ENCODE results near the gene OR5AR1.
"Not testable (repeated sequence)": the region's sequence is repeated elsewhere in the genome, so short reads cannot be mapped to it uniquely, and the experiment has no call there.

OR5AR1 gene

DNA sequence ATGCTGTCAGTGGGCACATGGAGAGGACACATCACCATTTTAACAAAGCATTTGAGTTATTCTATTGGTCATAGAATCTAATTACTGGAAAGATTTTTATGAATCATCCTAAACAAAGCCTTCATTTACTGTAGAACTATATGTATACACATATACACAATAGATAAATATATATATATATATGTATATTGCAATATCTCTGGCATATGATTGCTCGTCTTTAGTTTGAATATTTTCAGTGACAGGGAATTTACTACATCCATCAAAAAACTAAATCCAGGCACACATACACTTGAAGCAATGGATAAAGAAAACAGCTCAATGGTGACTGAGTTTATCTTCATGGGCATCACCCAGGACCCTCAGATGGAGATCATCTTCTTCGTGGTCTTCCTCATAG is at the start of gene OR5AR1:
Gene OR5AR1, plus strand, starts transcription at position 301 of the 400 bp plus-strand sequence. Its CDS starts 0 bp downstream, at position 301.
- no peak for DNase-seq

DNA sequence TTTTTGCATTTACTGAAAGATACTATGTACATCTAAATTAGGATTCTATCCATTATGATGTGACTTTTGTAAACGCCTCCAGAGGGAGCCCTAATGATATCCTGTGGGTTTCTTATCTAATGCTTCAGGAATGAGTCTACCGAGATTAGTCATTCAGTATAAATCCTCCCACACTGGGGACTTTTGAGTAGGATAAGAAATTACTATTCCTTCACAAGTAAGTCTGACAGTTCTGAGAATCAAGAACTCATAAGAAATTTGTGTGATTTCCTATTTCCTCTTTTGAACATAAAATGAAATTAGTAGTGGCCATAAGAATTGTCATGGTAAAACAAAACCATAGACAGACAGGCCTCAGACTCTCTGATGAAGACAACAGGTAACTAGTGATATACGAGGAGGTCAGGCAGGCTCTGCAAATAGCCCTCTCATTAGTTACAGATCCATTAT is 38.8 kb upstream of the OR5AR1 start:
- DNase-seq, result no peak

DNA sequence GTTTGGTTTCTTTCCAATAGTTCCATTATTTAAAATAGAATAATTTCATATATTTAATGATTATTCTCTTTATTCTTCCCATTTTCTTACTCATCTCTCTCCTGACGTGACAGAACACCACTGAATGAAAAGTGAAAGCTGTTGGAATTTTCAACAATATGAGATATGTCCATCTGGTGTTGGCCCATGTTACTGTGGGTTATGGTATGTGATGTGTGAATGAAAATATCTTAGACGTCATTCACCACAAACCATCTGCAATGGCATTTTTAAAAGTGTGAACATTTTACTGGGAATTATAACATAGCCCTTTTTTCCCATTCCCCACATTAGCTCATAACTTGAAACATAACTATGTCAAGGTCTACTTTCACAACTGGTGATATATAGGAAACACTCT is 37.5 kb upstream of the OR5AR1 start:
- no peak for DNase-seq

DNA sequence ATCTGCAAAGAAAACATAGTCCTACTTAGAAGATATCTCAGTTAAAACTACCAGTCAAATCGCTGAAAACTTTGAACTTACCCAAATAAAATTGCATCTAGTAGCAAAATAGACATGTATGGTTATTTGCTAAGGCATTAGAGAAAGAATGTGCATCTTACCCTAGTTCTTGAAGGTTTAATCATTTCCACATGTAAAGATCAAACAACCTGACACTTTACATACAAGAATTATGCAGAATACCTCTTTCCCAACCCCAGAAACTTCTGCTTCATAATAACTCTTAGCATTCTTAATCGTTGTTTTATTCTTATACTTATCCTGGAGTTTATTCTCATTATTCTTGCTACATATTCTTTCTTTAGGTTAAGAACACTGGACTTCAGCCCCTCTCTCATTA is 31.2 kb upstream of the OR5AR1 start:
- no peak for DNase-seq

DNA sequence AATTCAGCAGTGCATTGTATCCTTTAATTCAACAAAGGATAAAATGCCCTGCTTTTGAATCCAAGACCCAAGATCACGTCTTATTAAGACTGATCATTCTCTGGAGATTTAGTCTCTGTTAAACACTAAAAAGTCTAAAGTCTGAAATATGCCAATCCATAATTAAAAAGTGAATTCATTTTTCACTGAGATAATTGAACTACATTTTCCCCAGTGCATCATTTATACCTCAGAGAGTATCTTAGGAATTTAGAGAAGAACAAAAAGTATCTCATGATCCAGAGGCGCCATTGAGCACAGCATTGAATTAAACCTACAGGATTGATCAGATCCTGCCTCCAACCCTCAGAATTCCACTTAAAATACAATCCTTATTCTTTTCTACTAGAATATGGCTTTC is 26.6 kb upstream of the OR5AR1 start:
- DNase-seq, result no peak

DNA sequence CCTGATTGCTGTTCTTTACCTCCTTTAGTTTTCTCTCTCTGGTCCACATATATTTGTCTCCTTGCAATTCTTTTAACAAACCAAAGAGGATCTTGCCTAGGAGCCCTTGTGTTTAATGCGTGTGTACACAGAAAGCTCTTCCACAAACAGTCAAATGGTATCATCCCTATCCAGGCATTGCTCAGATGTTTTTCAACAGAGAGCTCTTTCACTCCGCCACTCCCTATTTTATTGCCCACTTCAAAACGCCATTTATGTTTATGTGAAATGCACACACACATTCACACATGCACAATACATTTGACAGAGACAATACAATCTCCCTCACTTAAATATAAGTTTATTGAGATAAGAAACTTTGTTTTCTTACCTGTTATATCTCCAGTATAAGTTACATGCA is 26.0 kb upstream of the OR5AR1 start:
- no peak for DNase-seq

DNA sequence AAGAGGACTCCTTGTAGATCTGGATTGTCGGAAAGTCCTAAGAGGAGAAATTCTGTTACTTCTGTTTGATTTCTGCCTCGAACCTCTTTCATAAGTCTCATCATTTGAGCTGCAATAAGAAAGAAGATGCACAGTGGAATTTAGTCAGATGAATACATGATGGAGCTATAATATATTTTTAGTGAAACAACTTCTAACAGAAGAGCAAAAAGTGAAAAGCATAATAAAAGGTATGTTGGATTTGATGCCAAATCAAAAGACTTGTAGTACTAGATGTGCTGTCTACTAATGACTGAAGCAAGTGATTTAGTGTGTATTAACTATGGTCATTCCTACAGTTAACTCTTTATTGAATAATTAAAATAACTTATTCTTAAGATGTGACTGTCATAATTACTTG is 21.1 kb upstream of the OR5AR1 start, which contains the start of gene OR5AP2:
Gene OR5AP2, minus strand, starts transcription at position 101 of the 400 bp plus-strand sequence. Its CDS starts 0 bp downstream, at position 101.
- no peak for DNase-seq

DNA sequence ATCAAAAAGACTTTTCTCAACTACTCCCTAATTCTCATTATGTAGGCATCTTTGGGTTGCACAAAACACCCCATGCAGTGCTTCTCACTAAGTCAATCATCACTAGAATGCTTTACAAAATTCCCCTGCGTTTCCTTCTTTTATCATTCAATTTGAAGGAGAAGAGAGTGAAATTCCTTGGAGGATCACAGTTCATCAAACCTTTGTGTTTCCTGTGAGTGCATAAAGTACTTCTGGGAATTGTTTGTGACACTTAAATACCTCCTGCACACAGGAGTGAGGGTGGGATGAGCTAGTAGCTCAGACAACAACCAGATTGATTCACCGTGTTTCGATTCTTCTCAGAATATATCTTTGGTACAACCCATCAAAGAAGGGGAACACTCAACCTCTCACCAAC is 3.7 kb upstream of the OR5AR1 start:
- no peak for DNase-seq

DNA sequence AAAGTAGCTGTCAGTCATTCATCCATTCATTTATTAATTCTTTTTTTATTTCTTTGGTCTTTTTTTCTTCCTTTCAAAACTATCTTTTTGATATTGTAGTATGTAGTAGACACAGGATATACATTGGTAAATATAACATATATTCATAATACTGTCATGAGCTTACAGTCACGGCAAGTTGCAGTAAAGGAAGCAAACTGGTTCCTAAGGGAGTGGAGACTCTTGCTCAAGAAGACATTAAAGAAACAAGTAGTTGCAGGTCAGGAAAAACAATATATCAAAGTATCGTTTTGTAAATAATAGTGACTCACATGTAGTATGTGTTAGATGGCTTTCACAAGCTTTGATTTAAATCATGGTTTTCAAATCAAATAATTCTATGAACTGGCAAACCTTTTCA is 7.5 kb downstream of the OR5AR1 start:
- no peak for DNase-seq

DNA sequence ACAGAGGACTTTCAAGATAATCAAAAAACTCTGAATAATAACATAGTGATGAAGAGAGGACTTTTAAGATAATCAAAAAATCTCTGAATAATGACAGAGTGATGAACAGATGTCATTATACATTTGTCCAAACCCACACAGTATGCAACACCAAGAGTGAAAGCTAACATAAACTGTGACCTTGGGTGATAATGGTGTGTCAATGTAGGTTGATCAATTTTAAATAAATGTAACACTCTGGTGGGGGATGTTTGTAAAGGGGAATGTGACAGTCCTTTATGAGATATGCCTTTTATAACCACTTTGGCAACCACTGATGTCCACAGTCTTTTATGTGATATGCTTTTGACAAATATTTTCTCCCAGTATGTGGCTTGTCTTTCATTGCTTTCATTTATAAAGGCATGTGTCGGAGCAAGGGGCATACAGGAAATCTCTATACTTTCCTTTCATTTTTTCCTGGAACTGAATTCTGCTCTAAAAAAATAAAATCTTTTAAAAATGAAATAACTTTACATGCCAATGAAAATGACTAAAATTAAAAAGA is 25.1 kb downstream of the OR5AR1 start:
- DNase-seq, result no peak

DNA sequence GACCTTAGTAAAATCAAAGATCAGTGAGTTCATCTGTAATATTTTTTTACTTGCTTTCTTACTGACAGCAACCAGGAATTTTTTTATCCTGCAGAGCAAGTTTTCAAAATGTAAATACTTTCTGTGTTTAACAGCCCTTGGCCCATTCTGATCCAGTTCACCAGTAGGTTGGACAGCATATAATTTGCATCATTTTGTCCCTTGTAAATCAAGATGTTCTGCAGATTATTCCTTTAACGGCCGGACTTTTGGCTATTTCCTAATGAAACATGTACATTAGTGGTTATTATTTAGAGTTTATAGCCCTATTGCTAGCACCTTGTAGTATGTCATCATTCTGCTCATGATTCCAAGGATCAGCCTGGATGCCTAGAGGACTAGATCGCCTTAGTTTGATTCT is 27.7 kb downstream of the OR5AR1 start:
- not testable (repeated sequence) for DNase-seq

DNA sequence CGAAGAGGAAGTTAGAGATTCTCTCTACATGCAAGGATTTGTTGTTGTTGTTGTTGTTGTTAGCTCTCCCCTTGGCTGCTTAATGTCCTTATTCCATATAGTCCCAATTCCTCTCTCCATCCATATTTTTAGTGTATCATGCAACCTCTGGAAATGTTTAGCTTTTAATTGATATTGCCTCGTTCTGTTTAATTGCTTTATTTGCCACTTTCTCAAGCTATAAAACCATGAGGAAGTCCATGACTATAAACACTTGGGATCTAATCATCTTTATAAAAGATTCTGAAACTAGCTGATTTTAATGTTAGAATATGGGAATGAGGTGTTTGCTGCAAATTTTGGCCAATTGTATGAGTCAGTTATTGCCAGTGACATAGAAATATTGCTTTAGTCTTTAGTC is 29.9 kb downstream of the OR5AR1 start:
- no peak for DNase-seq

DNA sequence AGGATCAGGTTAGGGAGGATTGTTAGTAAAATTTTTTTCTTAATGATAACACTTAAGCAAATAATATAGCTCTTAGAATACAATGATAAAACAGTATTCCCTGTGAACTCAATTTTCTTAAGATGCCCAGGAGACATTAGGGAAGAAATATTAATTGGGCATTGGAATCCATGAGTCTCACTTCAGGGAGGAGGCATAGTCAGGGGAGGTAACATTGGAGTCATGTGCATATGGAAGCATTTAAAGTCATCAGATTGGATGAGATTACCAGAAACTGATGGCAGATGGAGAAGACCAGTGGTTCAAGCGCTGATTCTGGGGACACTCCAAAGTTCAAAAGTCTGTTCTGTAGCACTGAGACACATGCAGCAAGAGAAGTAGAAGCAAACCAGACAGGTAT is 35.3 kb downstream of the OR5AR1 start, which contains the start of gene OR9G1:
Gene OR9G1, plus strand, starts transcription at position 301 of the 400 bp plus-strand sequence. CDS start 1,293 bp downstream, outside the sequence.
- no peak for DNase-seq

DNA sequence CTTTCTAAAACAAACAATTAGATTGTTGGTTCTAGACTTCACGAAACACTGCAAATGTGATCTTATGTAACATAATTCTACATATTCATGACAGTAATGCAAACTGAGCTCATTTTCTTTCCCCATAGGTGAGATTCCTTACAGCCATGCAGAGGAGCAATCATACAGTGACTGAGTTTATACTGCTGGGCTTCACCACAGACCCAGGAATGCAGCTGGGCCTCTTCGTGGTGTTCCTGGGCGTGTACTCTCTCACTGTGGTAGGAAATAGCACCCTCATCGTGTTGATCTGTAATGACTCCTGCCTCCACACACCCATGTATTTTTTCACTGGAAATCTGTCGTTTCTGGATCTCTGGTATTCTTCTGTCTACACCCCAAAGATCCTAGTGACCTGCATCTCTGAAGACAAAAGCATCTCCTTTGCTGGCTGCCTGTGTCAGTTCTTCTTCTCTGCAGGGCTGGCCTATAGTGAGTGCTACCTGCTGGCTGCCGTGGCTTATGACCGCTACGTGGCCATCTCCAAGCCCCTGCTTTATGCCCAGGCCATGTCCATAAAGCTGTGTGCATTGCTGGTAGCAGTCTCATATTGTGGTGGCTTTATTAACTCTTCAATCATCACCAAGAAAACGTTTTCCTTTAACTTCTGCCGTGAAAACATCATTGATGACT is 36.9 kb downstream of the OR5AR1 start:
- DNase-seq, result no peak

DNA sequence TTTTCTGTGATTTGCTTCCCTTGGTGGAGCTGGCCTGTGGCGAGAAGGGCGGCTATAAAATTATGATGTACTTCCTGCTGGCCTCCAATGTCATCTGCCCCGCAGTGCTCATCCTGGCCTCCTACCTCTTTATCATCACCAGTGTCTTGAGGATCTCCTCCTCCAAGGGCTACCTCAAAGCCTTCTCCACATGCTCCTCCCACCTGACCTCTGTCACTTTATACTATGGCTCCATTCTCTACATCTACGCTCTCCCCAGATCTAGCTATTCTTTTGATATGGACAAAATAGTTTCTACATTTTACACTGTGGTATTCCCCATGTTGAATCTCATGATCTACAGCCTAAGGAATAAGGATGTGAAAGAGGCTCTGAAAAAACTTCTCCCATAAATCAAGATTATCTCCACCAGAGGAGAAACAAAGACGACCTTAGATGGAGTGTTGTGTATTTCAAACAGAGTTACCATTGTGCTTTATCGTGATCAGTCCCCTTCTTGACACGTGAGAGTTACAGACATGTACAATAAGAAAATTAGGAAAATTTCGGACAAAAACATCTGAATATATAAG is 37.5 kb downstream of the OR5AR1 start:
- no peak for DNase-seq

DNA sequence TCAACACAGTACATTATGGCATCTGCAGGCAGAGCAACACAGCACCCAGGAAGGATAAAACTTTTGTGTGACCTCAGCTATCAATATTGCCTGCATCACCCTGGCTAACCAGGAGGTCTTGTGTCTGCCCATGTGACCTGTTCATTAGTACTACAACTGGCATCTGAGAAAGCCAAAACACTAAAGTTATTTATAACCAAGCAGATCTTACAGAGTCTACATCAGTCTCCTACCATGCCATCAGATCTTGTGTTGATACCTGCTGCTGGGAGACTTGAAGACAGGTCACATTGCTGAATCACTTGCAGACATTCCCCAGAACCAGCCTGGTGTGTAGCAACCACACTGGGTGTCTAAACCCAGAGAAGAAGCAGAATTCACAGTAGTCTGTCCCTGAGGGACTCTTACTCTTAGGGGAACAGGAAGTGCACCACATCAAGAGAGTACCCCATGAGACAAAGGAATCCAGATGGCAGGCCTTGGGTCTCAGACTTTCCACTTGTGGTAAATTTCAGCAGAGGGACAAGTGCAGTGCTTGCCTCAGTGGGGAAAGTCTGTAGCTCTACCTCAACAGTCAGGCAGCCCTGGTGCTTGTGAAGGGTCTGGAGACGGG is 42.4 kb downstream of the OR5AR1 start:
- DNase-seq, result no peak

DNA sequence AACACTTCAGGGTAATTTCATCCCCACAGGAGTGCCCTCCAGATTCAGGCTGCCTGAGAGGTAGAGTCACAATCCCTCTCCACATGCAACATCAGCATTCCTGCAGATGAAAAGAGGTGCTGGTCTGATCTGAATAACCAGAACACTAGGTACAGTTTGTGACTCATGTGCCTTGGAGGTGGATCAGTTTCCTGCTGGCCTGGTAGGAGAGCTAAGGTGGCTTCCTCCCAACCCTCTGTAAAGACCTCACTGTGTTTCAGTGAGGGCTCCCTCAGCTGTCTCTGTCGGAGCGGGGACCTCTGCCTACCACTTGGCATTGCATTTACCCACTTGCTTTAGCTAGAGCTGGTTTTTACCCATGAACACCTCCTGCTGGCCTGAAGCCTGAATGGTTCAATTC is 43.0 kb downstream of the OR5AR1 start:
- no peak for DNase-seq

DNA sequence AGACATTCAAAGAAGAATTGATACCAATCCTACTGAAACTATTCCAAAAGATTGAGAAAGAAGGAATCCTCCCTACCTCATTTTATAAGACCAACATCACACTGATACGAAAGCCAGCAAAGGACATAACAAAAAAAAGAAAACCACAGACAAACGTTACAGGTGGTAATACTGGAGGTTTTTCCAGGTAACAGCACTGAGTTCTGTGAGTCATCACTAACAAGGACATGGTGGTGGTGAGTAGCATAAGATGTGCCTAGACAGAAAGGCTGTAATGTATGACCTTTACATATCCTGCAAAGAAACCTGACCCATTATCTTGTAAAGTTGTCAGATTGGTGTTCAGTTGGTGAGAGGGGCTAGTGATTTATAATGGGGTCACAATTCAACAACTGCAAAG is 50.7 kb downstream of the OR5AR1 start:
- DNase-seq, result no peak

Measured in NCI-H187 (cell line).